ENCODE data around the gene ACTL10.

Gene ACTL10

DNA sequence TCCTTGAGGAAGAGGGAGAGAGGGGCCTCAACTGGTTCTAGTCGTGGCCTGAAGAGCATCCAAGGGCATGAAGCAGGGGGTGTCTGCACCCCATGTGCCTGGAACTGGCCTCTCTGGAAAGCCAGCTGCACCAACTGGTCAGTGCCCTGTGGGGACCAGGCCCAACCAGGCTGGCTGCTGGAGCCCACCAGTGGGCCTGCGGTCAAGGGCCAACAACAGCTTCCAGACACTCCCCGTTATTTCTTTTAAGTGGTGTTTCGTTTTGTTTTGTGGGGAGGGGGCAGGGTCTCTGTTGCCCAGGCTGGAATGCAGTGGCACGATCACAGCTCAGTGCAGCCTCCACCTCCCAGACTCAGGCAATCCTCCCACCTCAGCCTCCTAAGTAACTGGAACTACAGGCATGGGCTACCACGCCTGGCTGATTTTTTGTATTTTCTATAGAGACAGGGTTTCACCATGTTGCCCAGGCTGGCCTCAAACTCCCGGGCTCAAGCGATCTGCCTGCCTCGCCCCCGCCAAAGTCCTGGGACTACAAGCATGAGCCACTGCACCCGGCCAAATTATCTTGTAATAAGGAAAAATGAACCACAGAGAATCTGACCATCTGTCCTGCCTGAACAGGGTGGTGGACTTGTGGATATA lies 16.5 kb upstream of the ACTL10 start:
- DNase-seq: no peak

DNA sequence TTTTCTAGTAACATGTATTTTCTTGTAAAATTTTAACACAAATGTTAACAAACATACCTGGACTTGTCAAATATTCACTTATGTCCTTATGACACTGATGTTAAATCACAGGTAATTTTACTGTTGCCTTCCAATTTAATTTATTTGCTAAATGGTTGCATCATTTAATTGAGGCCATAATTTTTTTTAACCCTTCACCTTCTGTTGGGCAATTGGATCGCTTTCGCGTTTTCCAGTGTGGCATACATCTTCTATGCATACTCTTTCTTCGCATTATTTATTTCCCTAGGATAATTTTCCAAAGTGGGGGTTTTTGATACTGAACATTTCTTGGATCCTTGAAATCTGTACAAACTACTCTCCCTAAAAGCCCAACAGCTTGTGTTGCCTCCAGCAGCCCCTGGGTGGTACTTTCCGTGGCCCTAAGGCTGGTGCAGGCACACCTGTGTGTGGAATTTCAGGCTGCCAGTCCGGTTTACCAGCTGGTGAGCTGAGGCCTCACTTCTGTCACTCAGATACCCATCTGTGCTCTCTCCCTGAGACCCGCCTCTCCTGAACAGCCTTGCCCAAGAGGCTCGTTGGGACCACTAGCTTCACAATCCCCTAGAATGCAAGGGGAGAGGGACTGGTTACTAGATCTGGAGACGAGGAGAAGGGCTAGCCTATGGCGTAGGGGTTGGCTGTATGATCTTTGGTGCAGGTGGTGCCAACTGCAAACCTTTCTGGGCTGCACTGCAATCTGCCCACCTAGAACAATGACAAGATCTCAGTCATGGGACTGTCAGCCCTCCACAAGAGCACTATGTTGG lies 15.8 kb upstream of the ACTL10 start:
- no peak for DNase-seq

- DNase-seq: no peak
Observed at GRCh38 chr20:33651562-33652048, 15.1 kb upstream of the ACTL10 start.

DNA sequence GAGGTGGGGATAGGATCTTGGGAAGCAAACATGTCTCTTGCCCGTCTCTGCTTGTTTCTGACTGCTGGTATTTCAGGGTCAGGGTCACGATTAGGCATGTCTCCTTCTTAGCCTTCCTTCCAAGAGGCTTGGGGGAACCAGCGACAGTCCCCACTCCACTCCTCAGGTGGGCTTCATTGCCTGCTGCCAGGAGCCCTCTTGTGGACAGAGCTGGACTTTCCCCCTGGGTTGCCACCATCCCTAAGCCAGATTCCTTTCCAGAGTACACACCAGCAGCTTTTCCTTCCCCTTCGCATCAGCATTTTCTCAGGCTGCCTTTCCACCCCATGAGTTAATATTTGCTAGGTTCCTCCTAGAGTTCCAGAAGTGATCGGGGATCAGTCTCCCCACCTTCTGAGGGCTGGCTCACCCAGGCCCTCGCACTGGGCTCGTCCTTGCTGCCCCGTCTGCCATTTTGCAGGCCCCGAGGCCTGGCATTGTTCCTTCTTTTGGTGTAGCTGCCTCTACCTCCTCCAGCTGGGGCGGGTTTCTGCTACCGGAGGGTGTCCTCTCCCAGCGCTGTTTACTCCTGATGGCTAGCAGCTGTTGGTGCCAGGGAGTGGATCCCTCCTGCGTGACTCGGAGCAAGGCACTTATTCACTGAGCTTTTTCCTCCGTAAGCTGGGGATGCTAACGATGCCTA lies 13.4 kb upstream of the ACTL10 start:
- DNase-seq: peak; percentile 27

DNA sequence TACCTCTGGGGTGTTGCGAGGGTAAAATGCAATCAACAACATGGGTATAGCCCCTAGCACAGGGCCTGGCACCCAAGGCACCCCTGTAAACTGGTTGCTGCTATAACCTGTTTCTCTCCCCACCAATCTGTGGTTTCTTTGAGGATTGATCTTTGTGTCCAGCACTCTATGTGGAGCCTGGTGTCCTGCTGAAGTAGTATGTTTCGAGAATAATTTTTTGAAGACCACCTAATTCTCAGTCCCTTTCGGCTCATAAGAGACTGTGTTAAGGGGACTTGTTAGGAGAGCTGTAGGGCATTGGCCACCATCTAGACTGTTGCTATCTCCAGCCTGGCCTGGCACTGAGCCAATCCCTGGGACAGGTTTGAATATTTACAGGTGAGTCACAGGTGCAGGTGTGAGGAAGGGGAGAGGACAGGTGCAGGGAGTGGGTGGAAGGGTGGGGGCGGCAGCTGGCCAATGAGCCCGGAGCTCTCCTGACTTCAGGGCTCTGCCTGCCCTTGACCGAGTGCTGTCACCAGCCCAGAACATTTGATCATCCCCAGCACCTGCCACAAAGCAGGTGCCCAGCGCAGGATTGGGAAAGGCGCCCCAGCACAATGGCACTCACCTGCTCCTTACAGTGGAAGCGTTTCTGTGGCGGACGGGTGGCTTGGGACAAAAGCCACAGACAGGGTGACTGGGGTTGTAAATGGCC lies 12.7 kb upstream of the ACTL10 start:
- DNase-seq: no peak

DNA sequence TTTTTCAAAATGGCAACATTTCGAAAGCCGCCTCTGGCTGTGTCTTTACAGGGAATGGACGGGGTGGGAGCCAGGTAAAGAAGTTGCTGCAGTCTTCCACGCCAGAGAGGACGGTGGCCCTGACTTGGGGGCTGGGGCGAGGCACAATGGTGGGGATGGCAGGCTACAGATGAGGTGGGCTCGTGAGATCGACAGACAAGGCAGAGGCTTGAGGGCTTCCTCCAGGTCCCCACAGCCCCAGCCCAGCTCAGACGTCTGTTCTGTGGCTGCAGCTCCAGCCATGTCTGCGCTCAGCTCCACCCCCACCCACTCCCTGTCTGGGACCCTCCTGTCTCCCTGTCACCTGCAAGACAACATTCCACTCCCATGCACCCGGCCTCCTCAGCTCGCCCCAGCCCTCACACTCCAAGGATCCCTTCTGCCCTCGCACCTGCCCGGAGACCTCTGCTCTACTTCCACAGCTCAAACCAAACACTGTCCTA lies 12.0 kb upstream of the ACTL10 start:
- no peak for DNase-seq

GRCh38 chr20:33655164-33655563 lies 11.6 kb upstream of the ACTL10 start:
- no peak for DNase-seq

GRCh38 chr20:33656010-33656782 lies 10.5 kb upstream of the ACTL10 start:
- no peak for DNase-seq

DNA sequence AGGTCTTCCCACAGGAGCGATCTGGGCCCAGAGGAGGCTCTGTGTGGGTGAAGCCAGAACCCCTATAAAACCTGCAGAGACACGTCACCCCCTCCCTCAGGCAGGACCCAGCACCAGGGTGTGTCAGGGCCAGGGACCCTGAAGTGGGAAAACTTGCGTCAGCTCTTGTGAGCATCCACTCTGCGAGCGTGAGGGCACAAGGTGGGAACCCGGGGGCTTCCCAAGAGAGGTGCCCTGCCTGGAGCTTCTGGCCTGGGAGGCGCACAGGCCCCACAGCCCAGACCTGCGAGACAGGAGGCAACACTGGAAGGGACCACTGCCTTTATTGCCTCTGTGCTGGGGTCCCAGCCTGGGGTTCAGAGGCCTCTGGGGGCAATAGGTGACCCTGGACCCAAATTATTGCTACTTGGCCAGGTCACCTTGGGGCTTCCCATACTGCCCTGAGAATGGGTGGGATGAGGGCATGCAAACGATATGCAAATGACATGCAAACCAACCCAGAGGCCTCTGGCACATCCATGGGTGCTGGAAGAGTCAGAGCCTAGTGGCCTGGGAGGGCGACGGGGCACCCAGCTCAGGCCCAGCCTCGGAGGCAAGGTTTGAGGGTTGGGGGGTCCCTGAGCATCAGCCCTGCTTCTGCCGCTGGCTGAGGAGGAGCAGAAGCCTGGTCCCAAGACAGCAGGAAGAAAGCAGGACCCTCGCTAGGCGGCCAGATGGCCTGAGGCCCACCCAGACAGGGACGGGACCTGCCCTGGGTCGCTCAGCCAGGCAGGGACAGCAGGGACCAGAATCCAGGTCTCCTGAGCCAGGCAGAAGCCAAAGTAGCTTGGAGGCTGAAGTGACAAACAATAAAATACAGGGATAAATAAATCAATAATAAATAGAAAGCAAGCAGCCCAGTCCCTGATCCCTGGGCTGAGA lies 9.7 kb upstream of the ACTL10 start:
- DNase-seq: no peak

DNA sequence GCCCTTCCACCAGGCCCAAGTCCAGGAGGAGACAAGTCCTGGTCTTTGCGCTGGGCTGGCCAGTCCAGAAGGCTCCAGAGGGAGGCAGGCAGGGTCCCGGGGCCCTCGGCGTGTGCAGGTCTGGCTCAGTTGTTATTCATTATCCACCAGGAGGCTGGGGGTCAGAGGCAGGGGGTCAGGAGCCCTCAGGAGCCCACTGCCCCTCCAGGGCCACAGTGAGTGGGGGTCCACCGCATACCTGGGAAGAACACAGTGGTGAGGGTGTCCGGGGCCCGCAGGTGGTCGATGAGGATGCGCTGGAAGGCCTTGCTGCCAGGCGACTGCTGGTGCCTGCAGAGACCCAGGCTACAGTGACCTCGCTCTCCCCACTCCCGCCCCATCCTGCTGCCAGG lies 9.0 kb upstream of the ACTL10 start:
- no peak for DNase-seq

GRCh38 chr20:33658510-33658909 lies 8.2 kb upstream of the ACTL10 start:
- no peak for DNase-seq

DNA sequence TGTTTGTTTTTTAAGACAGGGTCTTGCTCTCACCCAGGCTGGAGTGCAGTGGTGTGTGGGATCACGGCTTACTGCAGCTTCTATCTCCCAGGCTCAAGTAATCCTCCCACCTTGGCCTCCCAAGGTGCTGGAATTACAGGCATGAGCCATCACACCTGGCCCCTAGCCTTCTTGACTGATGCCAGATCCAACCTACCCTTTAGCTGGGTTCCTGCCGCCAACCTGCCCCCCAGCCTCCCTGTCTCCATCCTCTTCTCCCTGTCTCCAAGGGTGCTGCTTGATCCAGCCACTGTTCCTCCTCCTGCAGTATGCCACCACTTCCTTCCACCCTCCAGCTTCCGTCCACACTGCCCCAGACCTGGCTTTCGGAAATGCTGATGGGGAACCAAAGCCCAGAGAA lies 7.8 kb upstream of the ACTL10 start:
- DNase-seq: no peak

DNA sequence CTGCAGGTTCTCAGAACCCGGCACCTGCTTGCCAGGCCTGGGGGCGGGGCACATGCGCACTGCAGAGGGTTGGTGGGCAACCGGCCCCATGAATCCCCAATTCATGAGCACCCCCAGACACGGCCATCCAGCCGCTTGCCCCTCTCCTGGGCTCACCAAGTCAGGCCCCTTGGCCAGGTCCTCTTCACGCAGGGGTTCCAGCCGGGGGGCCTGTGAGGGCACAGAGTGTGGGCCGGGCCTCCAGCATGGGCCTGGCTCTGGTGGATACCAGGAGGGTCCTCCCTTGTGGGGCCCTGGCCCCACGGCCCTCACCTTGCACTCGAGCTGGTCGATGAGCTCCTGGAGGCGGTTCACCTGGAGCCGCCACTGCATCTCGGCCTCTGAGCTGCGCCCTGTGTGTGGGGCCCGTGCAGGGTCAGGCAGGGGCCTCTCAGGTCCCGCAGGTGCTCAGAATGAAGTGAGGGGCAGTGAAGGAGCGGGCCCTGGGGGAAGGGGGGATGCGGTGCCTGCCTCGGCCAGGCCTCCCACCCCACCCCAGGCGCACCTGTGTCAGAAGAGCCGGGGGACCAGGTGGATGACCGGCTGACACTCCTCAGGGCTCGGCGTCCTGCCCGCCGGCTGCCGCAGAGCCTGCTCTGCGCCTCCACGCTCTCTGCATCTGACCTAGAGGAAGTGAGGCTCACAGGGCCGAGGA lies 7.3 kb upstream of the ACTL10 start:
- no peak for DNase-seq

DNA sequence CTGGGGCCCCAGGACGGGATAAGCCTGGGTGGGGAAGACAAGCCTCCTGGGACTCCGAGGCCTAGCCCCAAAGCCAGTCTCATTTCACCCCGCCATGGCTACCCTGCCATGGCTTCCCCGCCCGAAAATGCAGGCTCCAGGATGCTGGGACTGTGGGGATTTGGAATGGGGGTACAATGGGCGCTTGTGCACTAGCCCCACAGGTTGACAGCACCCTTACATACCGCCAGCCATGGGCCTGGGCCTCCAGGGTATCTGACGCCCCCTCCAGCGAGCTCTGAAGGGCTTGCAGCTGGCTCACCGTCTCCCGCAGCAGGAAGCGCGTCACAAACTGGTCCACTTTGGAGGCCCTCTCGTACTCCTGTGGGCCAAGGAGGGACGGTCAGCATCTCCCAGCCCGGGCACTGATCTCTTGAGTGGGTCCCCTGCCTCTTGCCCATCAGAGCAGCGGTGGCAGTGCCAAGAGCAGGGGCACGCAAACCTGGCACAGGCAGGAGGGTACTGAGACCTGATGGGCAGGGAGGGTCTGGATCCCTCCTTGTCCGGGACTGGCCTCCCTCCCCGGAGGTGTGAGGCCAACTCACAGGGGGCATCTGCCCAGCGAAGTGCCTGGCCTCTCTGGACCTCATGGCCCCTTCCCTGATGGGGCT lies 6.6 kb upstream of the ACTL10 start:
- DNase-seq: no peak

- no peak for DNase-seq
Observed at GRCh38 chr20:33660685-33661058, 6.1 kb upstream of the ACTL10 start.

DNA sequence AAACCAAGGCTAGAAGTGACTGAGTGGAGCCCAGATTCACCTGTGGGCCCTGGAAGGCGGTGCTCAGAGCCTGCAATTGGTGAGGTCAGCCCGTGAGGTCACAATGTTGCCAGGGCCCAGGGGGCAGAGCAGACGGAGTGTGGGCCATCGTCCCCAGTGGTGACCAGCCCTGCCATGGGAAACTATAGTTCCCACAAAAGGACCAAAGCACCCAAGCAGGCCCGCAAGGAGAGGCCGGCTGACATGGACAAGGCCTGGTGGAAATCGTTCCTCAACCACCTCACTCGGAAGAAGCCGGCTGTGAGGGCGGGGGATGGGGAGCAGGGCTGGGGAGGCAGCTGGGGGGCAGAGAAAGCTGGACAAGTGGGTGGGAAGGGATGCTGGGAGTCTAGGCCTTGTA lies 4.6 kb upstream of the ACTL10 start, which contains the start of gene C20orf144:
Gene C20orf144, plus strand, starts transcription at position 156 of the 400 bp plus-strand sequence. Its CDS starts 19 bp downstream, at position 175.
- DNase-seq: no peak

- peak; percentile 71 for DNase-seq
Observed at GRCh38 chr20:33663161-33664084, 3.3 kb upstream of the ACTL10 start.

GRCh38 chr20:33664085-33664761 lies 2.5 kb upstream of the ACTL10 start:
- DNase-seq: no peak
